T-helper 1 cell (primary cell): ENCODE data around the gene CCDC127.
"Not testable (repeated sequence)": the region's sequence is repeated elsewhere in the genome, so short reads cannot be mapped to it uniquely, and the experiment has no call there.

Experiments
- DNase-seq, 5 donors: peaks; one replicate each; pipeline ENCODE4 v3.0.0-alpha.2; 2012 to 2020

CCDC127 gene

GRCh38 chr5:171801-172331 lies 46.1 kb downstream of the CCDC127 start:
- DNase-seq, result no peak

GRCh38 chr5:170971-171800 lies 46.8 kb downstream of the CCDC127 start:
- DNase-seq, result no peak

DNA sequence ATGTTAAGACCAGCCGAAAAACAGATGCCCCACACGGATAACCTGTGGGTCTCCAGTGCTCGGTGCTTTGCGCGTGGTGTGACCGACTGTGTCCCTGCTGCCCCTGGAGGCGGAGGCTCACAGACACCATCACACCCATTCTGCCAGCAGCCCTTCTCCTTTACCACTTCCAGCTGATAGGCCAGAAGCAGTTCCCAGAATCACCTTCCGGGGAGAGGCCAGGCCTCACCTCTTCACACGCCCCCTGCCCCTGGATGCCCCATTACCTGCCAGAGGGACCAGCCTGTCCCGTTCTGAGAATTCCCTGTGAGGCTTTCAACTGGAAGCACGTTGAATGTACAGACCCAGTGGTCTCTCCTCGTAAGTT lies 48.2 kb downstream of the CCDC127 start:
- no peak for DNase-seq

DNA sequence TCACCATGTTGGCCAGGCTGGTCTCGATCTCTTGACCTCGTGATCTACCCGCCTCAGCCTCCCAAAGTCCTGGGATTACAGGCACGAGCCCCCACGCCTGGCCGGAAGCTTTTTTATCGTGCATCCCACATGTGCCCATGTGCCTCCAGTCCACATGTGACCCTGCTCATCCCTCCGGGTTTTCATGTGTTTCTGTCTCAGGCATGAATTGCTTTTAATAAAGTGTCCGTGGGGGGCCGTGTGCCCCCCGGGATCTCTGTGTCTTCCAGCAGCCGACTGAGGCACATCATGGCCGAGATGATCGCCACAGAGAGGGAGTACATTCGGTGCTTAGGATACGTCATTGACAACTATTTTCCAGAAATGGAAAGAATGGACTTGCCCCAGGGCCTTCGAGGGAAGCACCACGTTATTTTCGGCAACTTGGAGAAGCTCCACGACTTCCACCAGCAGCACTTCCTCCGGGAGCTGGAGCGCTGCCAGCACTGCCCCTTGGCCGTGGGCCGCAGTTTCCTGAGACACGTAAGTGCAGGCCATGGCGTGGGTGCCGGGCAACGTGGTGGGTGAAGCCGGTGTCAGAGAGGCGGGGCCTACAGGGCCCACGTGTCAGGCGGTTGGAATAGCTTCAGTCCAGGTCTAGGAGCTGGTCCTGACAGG lies 48.8 kb downstream of the CCDC127 start:
- DNase-seq, result no peak

DNA sequence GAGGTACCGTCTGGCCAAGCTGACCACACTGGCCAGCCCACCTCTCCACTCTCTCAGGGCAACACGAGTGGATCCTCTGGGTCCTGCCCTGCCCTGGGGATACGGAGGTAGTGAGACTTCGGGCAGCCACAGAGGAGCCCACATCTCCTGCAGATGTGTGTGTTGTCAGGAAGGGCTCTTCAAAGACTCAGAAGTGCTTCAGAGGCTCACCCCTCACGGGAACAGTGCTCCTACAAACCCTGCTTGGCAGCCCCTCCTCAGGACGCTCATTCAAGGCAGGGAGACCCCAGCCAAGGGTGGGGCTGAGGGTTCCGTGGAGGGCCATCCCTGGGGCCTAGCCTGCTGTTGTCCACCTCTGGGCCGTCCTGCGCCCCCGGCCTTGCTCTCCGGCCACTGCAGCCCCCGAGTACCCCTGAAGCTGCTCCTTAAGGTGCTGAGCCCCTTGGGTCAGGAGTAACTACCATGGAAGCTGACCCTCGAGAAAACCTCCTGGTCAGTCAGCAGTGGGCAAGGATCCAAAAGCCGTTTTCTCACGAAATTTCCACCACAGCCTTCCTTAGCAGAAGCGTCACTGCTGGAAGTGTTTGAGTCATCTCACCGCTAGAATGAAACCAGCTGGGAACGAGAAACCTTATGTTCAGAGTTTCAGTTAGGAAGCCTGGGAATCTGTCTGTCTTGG lies 49.8 kb downstream of the CCDC127 start:
- no peak for DNase-seq

DNA sequence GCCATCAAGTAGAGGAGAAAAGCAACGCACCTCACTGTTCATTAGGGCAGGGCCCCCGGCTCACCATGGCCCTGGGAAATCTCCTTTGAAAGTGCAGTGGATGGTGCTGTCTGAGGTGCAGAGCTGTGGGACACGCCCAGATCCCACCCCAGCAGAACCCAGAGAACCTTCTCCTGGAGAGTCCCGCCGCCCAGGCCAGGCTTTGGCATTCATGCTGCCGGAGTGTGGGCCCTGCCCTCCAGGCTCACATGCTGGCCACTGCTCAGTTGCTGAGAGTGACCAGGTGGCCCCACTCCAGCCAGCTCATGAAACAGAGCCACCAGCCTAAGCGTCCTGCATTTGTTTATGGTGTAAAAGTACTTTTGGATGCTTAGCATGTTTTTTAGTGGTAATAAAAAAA lies 50.4 kb downstream of the CCDC127 start:
- no peak for DNase-seq

GRCh38 chr5:166441-167372 lies 51.2 kb downstream of the CCDC127 start:
- DNase-seq, result no peak

- not testable (repeated sequence) for DNase-seq
These were observed 53.2 kb downstream of the CCDC127 start for GRCh38 chr5:164783-165182.

DNA sequence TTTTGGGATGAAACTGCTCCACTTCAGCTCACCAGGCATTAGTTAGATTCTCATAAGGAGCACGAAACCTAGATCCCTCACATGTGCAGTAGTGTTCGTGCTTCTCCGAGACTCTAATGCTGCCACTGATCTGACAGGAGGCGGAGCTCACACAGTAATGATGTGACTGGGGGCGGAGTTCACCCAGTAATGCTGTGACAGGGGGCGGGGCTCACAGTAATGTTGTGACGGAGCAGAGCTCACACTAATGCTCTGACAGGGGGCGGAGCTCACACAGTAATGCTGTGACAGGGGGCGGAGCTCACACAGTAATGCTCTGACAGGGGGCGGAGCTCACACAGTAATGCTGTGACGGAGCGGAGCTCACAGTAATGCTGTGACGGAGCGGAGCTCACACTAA lies 53.7 kb downstream of the CCDC127 start:
- DNase-seq, result no peak

DNA sequence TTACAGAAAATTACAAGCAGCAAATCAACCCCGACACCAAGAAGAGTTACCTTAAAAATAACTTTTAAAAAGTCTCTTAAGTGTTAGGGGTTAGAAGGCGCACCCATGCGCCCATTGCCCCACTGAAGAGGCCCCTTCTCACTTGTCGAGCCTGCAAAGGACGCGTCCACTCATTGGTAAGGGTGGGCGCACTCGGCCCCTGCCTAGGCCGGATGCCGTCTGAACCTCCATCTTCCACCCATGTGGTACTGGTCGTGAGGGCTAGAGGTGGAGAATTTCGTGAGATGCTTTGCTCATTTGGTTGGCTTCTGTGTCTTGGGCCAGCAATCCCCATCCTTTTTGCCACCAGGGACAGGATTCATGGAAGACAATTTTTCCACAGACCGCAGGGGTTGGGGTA lies 54.1 kb downstream of the CCDC127 start:
- no peak for DNase-seq

GRCh38 chr5:163338-163620 lies 54.7 kb downstream of the CCDC127 start:
- DNase-seq, result no peak

GRCh38 chr5:162565-163337 lies 55.2 kb downstream of the CCDC127 start:
- DNase-seq, result no peak

DNA sequence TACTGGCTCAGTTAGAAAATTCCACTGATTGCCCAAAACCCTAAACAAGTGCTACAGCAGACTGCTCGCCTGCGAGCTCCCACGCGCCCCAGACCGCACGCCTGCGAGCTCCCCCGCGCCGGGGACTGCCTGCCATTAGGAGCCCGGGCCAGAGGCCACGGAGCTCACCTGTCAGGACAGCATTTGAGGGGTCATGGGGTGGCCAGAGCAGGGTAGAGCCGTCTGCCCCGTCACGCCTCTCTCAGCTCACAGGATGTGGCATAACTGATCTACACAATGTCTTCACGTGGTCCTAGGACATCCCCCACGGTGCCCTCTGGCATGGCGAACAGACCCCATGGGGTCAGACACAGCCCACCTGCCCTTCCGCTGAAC lies 55.8 kb downstream of the CCDC127 start:
- no peak for DNase-seq

- no peak for DNase-seq
These were observed 56.2 kb downstream of the CCDC127 start for GRCh38 chr5:161803-162110.

DNA sequence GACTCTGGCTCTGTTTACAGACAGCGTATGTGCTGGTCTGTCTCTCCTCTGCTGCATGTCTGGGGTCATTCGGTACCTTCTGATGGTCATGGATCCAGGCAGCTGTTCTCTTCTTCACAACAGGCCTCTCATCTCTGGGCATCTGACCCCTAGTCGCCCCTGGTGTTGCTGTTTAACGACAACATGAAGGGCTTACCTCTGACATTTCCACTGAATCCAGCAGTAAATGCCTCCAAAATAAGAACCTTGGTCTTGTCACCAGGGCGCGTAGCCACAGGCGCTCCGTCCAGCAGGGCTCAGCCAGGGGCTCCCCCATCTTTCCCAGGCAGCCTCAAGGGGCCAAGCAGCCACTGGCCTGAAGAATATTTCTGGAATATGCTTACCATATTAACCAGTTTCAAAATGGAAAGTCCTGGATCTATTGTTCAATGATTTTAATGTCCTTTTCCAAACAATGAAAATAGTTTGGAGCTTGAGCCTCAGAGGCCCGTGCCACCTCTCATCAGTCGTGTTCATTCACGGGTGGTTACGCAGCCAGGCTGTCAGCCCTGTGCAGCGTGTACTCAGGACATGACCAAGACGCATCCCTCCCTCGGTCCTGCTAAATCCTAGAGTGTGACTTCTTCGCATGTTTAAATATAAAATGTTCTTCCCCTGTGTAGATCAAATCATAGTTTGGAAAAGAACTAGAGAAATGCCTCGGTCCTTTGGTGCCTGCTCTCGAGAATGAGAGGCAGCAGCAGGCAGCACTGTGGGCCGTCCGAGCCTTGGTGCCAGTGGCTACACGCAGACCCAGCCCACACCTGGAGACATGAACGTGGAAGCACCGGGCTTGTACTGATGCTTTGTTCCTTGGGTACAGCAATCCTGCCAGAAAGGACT lies 56.8 kb downstream of the CCDC127 start:
- no peak for DNase-seq

DNA sequence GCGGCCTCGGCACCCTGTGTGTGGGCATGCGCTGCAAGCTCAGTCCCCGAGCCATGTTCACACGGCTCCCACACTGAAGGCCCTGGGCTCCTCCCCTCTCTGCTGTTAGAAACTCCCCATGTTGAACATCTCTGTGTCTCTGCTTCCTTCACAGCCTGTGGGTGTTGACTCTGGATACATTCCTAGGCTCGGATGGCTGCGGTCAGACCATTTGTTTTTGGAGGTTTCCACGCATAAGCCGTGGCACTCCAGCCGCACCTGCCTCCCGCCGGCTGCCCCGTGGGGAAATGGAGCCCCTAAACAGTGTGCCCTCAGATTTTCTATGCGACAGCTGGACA lies 57.8 kb downstream of the CCDC127 start:
- DNase-seq, result no peak

DNA sequence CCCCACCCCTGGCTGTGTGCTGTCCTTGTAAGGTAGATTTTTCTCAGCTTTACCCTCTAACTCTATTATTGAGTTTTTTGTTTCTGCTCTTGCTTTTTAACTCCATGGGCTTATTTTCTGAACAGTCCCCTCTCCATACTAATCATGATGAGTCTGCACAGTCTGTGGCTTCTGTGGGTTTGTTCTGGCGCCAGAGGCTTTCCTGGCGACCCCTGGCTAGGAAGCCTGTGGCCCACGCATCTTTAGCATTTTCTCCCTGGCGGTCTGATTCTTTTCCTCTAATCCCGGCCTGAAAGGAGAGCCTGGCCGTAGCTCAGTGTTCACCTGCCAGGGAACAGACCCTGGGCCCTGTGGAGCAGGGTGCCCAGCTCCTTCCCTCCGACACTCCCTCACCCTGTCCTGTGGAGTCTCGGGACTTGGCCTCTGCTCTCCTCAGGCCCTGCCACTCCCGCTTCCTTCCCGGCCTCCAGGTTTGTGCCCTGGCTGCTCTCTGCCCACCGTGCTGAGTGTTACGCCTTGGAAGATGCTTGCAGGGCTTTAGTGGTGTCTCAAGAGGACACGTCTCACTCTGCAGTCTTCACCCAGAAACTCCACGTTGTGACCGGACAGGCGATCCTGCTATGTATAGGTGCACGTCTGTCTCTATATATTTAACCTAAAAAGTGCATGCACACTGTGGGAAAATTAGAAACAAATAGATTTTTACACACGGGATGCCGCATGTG lies 58.3 kb downstream of the CCDC127 start:
- DNase-seq, result no peak

- DNase-seq, result no peak
These were observed 59.0 kb downstream of the CCDC127 start for GRCh38 chr5:158807-159447.

- DNase-seq, result no peak
These were observed 60.2 kb downstream of the CCDC127 start for GRCh38 chr5:157801-158200.

DNA sequence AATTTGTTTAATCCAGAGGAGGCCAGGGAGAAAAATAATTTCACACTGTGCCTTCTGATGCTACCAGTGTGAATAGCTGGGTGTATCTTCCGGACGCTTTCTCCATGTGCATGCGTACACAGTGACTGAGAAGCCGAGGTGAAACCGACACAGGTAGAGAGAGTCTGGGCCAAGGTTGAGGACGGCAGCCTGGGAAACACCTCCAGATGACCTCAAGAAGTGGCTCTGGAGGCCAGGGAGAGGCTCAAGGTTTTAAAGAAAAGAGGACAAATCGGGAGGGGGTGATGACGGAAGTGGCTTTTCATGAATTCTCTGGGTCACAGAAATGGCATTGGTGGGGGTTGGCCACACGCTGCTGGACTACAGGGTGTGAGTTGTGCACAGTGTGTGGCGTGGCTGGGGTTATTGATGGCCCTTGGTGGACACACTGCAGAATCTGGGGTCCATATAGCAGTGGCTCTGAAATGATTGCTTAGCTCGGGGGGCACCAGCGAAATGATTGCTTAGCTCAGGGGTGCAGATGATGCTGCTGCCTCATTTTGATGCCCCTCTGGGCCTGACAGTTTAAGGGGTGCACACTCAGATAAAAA lies 60.7 kb downstream of the CCDC127 start:
- no peak for DNase-seq
